ENCODE results near the gene CCL3.
"Not testable (repeated sequence)": the region's sequence is repeated elsewhere in the genome, so short reads cannot be mapped to it uniquely, and the experiment has no call there.

The CCL3 gene

GRCh38 chr17:36114971-36115648 is 25.2 kb upstream of the CCL3 start:
- DNase-seq: not testable (repeated sequence)

- not testable (repeated sequence) for DNase-seq
Observed at GRCh38 chr17:36113131-36113530, 23.2 kb upstream of the CCL3 start.

- DNase-seq: no peak
Observed at GRCh38 chr17:36112572-36112971, 22.6 kb upstream of the CCL3 start.

- DNase-seq: no peak
Observed at GRCh38 chr17:36111068-36111490, 21.1 kb upstream of the CCL3 start.

GRCh38 chr17:36108265-36108664 is 18.3 kb upstream of the CCL3 start:
- not testable (repeated sequence) for DNase-seq

GRCh38 chr17:36107660-36108059 is 17.7 kb upstream of the CCL3 start:
- no peak for DNase-seq

- no peak for DNase-seq
Observed at GRCh38 chr17:36106493-36106835, 16.5 kb upstream of the CCL3 start.

- DNase-seq: no peak
Observed at GRCh38 chr17:36105781-36106492, 16.0 kb upstream of the CCL3 start.

- no peak for DNase-seq
Observed at GRCh38 chr17:36104701-36105181, 14.8 kb upstream of the CCL3 start.

GRCh38 chr17:36104246-36104645 is 14.3 kb upstream of the CCL3 start:
- DNase-seq: not testable (repeated sequence)

GRCh38 chr17:36103401-36103975 is 13.5 kb upstream of the CCL3 start, which contains the start of gene CCL4:
Gene CCL4 (plus strand): TSS chr17:36103827. CDS start chr17:36103906, 79 bp downstream.
- not testable (repeated sequence) for DNase-seq

GRCh38 chr17:36099004-36099403 is 9.1 kb upstream of the CCL3 start:
- DNase-seq: not testable (repeated sequence)

GRCh38 chr17:36095992-36096391 is 6.0 kb upstream of the CCL3 start:
- no peak for DNase-seq

GRCh38 chr17:36094746-36095145 is 4.8 kb upstream of the CCL3 start:
- no peak for DNase-seq

GRCh38 chr17:36094232-36094631 is 4.3 kb upstream of the CCL3 start:
- no peak for DNase-seq

- DNase-seq: not testable (repeated sequence)
Observed at GRCh38 chr17:36092715-36093114, 2.8 kb upstream of the CCL3 start.

- no peak for DNase-seq
Observed at GRCh38 chr17:36092230-36092629, 2.3 kb upstream of the CCL3 start.

- no peak for DNase-seq
Observed at GRCh38 chr17:36089339-36089865, 541 bp downstream of the CCL3 start.

- DNase-seq: no peak
Observed at GRCh38 chr17:36088670-36089338, 1.1 kb downstream of the CCL3 start.

GRCh38 chr17:36087897-36088572 is 1.9 kb downstream of the CCL3 start:
- not testable (repeated sequence) for DNase-seq

GRCh38 chr17:36087471-36087870 is 2.5 kb downstream of the CCL3 start:
- not testable (repeated sequence) for DNase-seq

- no peak for DNase-seq
Observed at GRCh38 chr17:36086791-36087190, 3.2 kb downstream of the CCL3 start.

All from NCI-H2029 (cell line).